Transverse colon (tissue), 3 donors: ENCODE measurements around the gene MSLN.
"Not testable (repeated sequence)": the region's sequence is repeated elsewhere in the genome, so short reads cannot be mapped to it uniquely, and the experiment has no call there.

ENCODE experiments used
- CTCF ChIP-seq, 5 experiments: fragments of 200-600 bp in 3 of 5; fragments of 450-650 bp in 2 of 5; sonication (generic) in 3 of 5; IDR thresholded peaks; 1 replicate in 2 of 5; 2 replicates in 3 of 5; pipeline ENCODE4 v1.5.1; 2016 to 2017; ENCODE audit warnings: antibody characterized with exemption in 5 of 5, inconsistent platforms in 3 of 5, mild to moderate bottlenecking in 2 of 5, moderate library complexity in 1 of 5
- POLR2A ChIP-seq: fragments of 450-650 bp; IDR thresholded peaks from one replicate; pipeline ENCODE4 v1.6.1; 2016; ENCODE audit warnings: antibody characterized with exemption, mild to moderate bottlenecking, moderate library complexity

- not testable (repeated sequence) for TF ChIP-seq POLR2A; CTCF (IDR thresholded peaks at IDR 0.05)
Measured at GRCh38 chr16:776298-776697, 15.8 kb downstream of the MSLN start.
